Astrocyte of the spinal cord (primary cell): ENCODE results near the gene SCN2A.

Source experiments
- DNase-seq: peaks from one replicate; pipeline ENCODE4 v3.0.0; 2011; ENCODE audit warnings: low read depth, low spot score
- H3K4me3 ChIP-seq: 2 replicates; pipeline ENCODE4 v1.5.1; 2011; ENCODE audit warnings: low read depth, mild to moderate bottlenecking, low read length, moderate library complexity
- CTCF ChIP-seq: IDR thresholded peaks from 2 replicates; pipeline ENCODE4 v1.5.1; 2012; ENCODE audit warnings: low read depth, mild to moderate bottlenecking, low read length, inconsistent platforms
- in situ Hi-C: cut with HindIII; loops from 2 replicates; pipeline ENCODE4 v1.10.0; 2017; ENCODE audit warnings: low sequenced_read_pairs

The SCN2A gene

GRCh38 chr2:165427686-165428085 is 188.5 kb downstream of the SCN2A start:
- no peak for DNase-seq
- H3K4me3 ChIP-seq, result no peak overlapping the region
- in situ Hi-C loops, result no loop called here
- TF ChIP-seq CTCF, result no peak

- H3K4me3 ChIP-seq, result no peak overlapping the region
- DNase-seq, result no peak
- TF ChIP-seq CTCF, result no peak
- in situ Hi-C loops, result no loop called here
Measured at GRCh38 chr2:165428926-165429325, 189.7 kb downstream of the SCN2A start.

GRCh38 chr2:165431014-165431413 is 191.8 kb downstream of the SCN2A start:
- in situ Hi-C loops, result no loop called here
- H3K4me3 ChIP-seq, result no peak overlapping the region
- no peak for TF ChIP-seq CTCF
- no peak for DNase-seq

GRCh38 chr2:165432234-165432966 is 193.2 kb downstream of the SCN2A start:
- TF ChIP-seq CTCF, result no peak
- H3K4me3 ChIP-seq, result no peak overlapping the region
- in situ Hi-C loops, result no loop called here
- no peak for DNase-seq

- in situ Hi-C loops, result no loop called here
- H3K4me3 ChIP-seq, result no peak overlapping the region
- no peak for TF ChIP-seq CTCF
- no peak for DNase-seq
Measured at GRCh38 chr2:165434865-165435496, 195.8 kb downstream of the SCN2A start.

GRCh38 chr2:165435611-165436010 is 196.4 kb downstream of the SCN2A start:
- no peak for DNase-seq
- no peak for TF ChIP-seq CTCF
- in situ Hi-C loops, result no loop called here

More at GRCh38 chr2:165435611-165436010, 196.4 kb downstream of the SCN2A start:
- H3K4me3 ChIP-seq, result no peak overlapping the region
